ENCODE measurements around the gene HOMER3. TPM values are rescaled to one million over a fixed set of nuclear protein-coding genes. Genes with fewer than 3 reads are reported as not detected.

The HOMER3 gene
- total and polyA plus RNA-seq, 12 donors = 13.9 to 130 (median 34.8) TPM

DNA sequence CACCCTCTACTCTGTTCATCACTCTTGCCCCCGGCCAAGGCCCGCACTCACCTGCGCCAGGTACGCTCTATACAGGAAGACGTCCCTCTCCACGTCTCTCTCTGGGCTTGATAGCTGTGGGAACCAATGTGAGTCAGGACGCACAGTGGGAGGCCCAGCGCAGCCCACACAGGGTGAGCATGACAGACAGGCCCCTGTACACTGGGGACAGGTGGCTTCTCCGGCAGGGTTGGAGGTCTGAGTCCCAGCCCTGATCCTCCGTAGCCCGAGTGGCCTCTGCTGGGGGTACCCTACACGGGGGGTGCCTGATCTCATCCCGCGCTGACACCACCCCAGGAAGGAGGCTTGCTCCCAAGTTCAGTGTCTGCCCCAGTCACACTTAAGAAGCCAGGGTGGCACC lies 28.1 kb downstream of the HOMER3 start:
- no peak for DNase-seq
- TF ChIP-seq POLR2A (IDR thresholded peaks at IDR 0.05) = no peak
- TF ChIP-seq CTCF (IDR thresholded peaks at IDR 0.05) = no peak
- intact Hi-C loops (cut with DNase I) = no loop called here
- Histone ChIP-seq H3K27ac (no peak overlapping the region), H3K9me3 (replicated peaks in 1 of 3) (no peaks in the 10 kb centered on the region), H3K27me3 (no peaks in the 10 kb centered on the region), H3K4me1 (replicated peaks in 1 of 2) (peaks cover 7 to 22% of the 10 kb centered on the region in 2 donors), H3K4me3 (no peak overlapping the region), H3K36me3 (replicated peaks in 1 of 2) (peaks cover 0 to 38% of the 10 kb centered on the region in 2 donors)
- WGBS, 4 donors = 93 to 99% (median 95%) methylated on average over 8 to 14 of the region's 14 CpGs

- H3K9me3 ChIP-seq (replicated peaks in 1 of 3) = no peaks in the 10 kb centered on the region
- 94 to 100% (median 96%) methylated on average over 4 to 19 of the region's 19 CpGs for WGBS, 4 donors
- no peak for DNase-seq
- peaks cover 0 to 52% of the 10 kb centered on the region in 2 donors for H3K36me3 ChIP-seq (replicated peaks in 1 of 2)
- no peak overlapping the region for H3K27ac ChIP-seq
- no peak overlapping the region for H3K4me3 ChIP-seq
- no peaks in the 10 kb centered on the region for H3K27me3 ChIP-seq
- intact Hi-C loops (cut with DNase I) = no loop called here
- peaks cover 16 to 29% of the 10 kb centered on the region in 2 donors for H3K4me1 ChIP-seq (replicated peaks in 1 of 2)
- no peak for TF ChIP-seq POLR2A (IDR thresholded peaks at IDR 0.05)
- no peak for TF ChIP-seq CTCF (IDR thresholded peaks at IDR 0.05)
Observed at GRCh38 chr19:18910801-18911436, 30.1 kb downstream of the HOMER3 start.

DNA sequence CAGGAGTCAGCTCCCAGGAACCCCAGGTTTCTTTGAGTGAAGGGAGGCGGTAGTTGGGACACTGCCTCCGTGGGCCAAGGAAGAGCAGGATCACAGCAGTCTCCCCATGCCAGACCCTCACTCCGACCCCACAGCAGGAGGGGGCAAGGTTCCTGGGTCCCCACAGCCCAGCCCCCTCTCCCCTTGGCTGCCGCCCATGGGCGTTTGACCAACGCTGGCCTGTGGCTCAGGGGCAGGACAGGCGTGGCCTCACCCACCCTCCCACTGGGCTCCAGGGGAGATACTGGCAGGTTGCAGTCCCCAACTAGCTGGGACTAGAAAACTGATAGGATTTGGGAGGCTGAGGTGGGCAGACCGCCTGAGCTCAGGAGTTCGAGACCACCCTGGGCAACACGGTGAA lies 31.0 kb downstream of the HOMER3 start:
- Histone ChIP-seq H3K36me3 (replicated peaks in 1 of 2) (peaks cover 0 to 61% of the 10 kb centered on the region in 2 donors), H3K9me3 (replicated peaks in 1 of 3) (no peaks in the 10 kb centered on the region), H3K27ac (no peak overlapping the region), H3K4me1 (replicated peaks in 1 of 2) (peaks cover 18 to 22% of the 10 kb centered on the region in 2 donors), H3K4me3 (no peak overlapping the region), H3K27me3 (no peaks in the 10 kb centered on the region)
- TF ChIP-seq CTCF (IDR thresholded peaks at IDR 0.05) = no peak
- WGBS, 4 donors = 85 to 95% (median 92%) methylated on average over 4 to 10 of the region's 10 CpGs
- no peak for DNase-seq
- intact Hi-C loops (cut with DNase I) = no loop called here

GRCh38 chr19:18908917-18909619 lies 31.9 kb downstream of the HOMER3 start:
- Histone ChIP-seq H3K27me3 (no peaks in the 10 kb centered on the region), H3K27ac (peak overlapping the region in 1 of 5 donors; percentile 7), H3K4me1 (replicated peaks in 1 of 2) (peaks cover 18 to 19% of the 10 kb centered on the region in 2 donors), H3K4me3 (no peak overlapping the region), H3K36me3 (replicated peaks in 1 of 2) (peaks cover 0 to 66% of the 10 kb centered on the region in 2 donors), H3K9me3 (replicated peaks in 1 of 3) (no peaks in the 10 kb centered on the region)
- 62 to 70% (median 66%) methylated on average over 8 to 17 of the region's 17 CpGs for WGBS, 4 donors
- intact Hi-C loops (cut with DNase I) = no loop called here
- TF ChIP-seq CTCF (IDR thresholded peaks at IDR 0.05) (no peak), POLR2A (IDR thresholded peaks at IDR 0.05) (no peak)
- peak; percentile 52 to 86 (median 79) for DNase-seq
